Muscle of arm (tissue), 12 donors: ENCODE results near the gene CARHSP1. TPM values are rescaled to one million over a fixed set of nuclear protein-coding genes. Genes with fewer than 3 reads are reported as not detected.
"Not testable (repeated sequence)": the region's sequence is repeated elsewhere in the genome, so short reads cannot be mapped to it uniquely, and the experiment has no call there.

Experiments
- DNase-seq: peaks from one replicate; pipeline ENCODE4 v3.0.0-alpha.2; 2013
- polyA plus RNA-seq, 12 donors: library from polyadenylated mRNA; unstranded; fragments of 120-200 nt; gene quantifications; one replicate each; pipeline ENCODE4 v1.2.1, GENCODE V29; 2013; ENCODE audit not compliant: insufficient read length in 12 of 12

CARHSP1 gene
- polyA plus RNA-seq, 12 donors, result 90.7 to 117 (median 102) TPM; not detected in 1

DNA sequence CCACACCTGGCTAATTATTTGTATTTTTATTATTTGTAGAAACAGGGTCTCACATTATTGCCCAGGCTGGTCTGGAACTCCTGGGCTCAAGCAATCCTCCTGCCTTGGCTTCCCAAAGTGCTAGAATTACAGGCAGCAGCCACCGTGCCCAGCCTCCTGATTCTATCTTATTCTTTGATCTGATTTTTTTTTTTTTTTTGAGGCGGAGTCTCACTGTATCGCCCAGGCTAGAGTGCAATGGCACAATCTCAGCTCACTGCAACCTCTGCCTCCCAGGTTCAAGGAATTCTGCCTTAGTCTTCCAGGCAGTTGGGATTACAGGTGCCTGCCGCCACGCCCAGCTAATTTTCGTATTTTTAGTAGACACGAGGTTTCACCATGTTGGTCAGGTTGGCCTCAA is 6.5 kb upstream of the CARHSP1 start:
- not testable (repeated sequence) for DNase-seq

DNA sequence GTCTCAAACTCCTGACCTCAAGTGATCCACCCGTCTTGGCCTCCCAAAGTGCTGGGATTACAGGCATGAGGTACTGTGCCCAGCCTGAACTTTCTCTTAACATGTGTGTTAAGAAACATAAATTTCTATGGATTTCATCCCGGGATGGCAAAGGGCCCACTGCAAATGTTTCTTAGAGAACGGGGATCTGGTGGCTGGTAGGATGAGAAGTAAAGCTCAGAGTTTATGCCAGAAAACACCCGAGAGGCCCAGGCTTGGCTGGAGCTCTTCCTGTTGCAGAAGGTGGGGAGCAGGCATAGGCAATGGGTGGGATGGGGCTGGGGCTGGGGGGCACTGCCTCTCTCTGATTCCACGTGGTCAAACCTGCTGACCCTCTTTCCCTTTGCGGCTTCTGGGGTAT is 5.6 kb upstream of the CARHSP1 start:
- DNase-seq, result no peak

DNA sequence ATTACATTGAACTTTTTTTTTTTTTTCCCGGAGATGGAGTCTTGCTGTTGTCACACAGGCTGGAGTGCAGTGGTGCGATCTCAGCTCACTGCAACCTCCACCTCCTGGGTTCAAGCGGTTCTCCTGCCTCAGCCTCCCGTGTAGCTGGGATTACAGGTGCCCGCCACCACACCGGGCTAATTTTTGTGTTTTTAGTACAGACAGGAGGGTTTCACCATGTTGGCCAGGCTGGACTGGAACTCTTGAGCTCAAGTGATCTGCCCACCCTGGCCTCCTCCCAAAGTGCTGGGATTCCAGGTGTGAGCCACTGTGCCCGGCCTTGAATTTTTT is 5.0 kb upstream of the CARHSP1 start:
- not testable (repeated sequence) for DNase-seq

DNA sequence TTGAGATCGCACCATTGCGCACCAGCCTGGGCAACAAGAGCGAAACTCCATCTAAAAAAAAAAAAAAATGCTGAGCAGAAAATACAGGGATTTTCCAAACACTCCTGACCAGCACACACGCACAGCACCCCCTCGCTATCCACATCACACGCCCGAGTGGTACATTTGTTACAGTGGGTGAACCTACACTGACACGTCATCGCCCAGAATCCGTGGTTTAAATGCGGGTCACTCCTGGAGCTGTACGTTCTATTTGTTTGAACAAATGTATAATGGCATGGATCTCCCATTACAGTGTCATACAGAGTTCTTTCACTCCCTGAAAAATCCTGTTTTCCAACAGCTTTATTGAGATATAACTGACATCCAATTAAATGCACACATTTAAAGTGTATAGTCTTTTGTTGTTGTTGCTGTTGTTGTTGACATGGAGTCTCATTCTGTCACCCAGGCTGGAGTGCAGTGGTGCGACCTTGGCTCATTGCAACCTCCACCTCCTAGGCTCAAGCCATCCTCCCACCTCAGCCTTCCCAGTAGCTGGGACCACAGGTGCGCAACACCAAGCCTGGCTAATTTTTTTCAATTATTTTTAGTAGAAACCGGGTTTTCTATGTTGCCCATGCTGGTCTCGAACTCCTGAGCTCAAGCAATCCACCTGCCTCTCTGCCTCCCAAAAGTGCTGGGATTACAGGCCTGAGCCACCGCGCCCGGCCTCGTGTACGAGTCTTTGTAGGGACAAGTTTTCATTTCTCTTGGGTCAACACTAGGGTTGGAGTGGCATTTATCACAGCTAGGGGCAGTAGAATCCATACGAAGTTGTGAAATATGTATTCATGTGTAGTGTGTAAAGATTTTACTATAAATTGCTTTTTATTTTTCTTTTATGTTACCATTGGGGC is 4.4 kb upstream of the CARHSP1 start:
- no peak for DNase-seq

DNA sequence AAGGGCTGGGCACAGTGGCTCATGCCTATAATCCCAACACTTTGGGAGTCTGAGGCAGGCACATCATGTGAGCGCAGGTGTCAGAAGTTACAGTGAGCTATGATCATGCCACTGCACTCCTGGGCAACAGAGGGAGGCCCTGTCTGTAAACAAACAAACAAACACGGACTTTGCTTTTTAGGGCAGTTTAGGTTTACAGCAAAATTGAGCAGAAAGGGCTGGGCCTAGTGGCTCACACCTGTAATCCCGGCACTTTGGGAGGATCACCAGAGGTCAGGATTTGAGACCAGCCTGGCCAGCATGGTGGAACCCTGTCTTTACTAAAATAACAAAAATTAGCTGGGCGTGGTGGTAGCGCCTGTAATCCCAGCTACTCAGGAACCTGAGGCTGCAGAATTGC is 3.3 kb upstream of the CARHSP1 start:
- DNase-seq, result no peak

GRCh38 chr16:8869988-8870241 is 1.1 kb upstream of the CARHSP1 start:
- DNase-seq, result not testable (repeated sequence)

DNA sequence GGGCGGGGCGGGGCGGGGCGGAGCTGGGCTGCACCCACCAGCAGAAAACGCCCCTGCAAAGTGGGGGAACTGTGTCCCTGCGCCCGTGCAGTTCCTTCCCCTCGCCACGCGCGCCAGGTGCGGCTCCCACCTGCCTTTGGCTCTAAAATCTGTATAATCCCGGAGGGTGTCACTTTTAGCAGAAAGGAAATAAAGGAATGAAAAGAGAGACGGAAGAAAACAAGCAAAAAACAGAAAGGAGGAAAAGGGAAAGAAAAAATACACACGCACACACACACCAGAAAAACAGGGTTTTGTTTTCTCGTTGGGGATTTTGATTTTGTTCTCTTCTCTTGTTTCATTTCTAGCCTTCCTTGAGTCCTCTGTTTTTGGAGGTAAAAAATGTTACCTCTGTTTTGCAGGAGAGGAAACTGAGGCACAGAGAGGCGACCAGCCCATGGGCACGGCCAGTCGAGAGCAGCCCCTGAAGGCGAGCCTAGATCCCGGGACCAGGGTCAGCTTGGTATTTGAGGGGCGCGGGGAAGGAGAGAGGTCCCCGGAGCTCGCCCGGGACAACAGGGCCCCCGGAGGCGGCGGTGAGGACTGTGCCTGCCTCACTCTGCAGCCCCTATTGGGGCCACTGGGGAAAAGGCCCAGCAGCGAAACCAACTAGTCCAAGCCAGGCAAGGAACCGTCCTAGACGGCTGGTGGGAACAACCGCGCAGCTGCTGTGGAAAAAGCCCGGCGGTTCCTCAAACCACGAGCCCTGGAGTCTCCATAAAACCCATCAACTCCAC is 594 bp upstream of the CARHSP1 start:
- no peak for DNase-seq

GRCh38 chr16:8867932-8868415 is 832 bp downstream of the CARHSP1 start:
- no peak for DNase-seq

GRCh38 chr16:8867216-8867931 is 1.4 kb downstream of the CARHSP1 start:
- no peak for DNase-seq

DNA sequence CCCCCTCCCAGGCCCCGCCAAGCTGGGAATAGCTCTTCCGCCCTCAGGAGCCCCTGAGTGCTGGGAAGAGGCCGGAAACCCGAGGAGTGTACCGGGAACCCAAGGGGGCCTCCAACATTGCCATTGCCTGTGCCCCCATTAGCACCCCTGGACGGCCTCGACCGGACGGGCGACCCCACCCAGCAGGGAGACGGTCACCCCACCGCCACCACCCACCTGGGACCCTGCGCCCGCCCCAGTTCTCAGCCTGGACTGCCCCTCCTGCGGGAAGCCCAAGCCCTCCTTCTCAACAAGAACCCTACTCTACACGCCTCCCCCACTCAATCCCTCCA is 2.0 kb downstream of the CARHSP1 start:
- no peak for DNase-seq

DNA sequence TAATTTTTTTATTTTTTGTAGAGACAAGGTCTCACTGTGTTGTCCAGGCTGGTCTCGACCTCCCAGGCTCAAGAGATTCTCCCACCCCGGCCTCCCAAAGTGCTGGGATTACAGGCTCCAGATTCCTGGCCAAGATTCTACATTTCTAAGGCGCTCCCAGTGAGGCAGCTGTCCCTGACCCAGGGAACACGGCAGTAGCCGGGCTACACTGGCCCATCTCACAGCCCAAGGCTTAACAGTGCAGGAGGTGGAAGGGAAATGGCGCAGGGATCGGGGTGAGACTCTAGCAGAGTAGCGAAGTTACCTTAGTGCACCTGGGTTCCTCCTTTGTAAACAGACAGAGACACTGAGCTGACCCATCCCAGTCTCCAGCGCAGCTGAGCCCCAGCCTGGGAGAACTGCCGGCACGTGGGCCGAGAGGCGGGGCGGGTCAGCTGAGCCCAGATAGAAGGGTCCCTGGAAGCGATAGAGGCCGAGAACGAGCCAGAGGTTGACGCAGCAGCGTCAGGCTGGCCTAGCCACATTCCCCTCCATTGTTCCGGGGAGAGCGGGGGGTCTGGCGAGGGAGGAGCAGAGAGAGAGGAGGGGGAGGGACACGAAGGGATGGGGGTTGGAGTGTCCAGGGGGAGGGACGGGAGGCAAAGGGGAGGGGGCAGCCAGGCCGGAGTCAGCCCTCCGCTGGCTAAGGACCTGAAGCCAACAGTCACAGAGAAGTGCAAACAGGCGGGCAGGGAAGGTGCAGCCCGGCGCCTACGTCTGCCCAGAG is 2.5 kb downstream of the CARHSP1 start:
- DNase-seq, result peak; percentile 70

DNA sequence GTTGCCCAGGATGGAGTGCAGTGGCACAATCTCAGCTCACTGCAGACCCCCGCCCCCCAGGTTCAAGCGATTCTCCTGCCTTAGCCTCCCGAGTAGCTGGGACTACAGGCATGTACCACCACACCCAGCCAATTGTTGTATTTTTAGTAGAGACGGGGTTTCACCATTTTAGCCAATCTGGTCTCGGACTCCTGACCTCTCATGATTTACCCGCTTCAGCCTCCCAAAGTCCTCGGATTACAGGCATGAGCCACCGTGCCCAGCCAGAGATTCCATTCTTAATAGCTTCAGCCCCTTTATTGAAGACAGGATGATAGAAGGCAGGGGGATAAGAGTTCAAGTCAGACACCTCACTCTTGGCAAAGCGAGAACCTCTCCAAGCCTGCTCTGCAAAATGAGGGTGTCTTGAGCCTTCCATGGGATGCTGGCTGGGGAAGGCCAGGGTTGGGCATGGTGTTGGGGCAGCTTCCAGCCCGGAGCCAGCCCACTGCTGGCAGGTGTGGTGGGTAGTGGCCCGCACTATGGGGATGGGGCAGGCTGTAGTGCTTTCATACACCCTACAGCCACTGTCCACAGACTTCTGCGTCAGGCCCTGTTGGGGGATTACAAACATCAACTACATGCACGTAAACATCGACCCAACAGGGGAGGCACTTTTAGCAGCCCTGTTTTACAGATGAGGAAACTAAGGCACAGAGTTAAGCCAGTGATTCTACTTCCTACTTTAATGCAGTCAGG is 3.5 kb downstream of the CARHSP1 start:
- DNase-seq, result no peak

- no peak for DNase-seq
Measured at GRCh38 chr16:8864480-8865110, 4.2 kb downstream of the CARHSP1 start.

GRCh38 chr16:8863594-8864424 is 5.0 kb downstream of the CARHSP1 start:
- DNase-seq, result no peak

DNA sequence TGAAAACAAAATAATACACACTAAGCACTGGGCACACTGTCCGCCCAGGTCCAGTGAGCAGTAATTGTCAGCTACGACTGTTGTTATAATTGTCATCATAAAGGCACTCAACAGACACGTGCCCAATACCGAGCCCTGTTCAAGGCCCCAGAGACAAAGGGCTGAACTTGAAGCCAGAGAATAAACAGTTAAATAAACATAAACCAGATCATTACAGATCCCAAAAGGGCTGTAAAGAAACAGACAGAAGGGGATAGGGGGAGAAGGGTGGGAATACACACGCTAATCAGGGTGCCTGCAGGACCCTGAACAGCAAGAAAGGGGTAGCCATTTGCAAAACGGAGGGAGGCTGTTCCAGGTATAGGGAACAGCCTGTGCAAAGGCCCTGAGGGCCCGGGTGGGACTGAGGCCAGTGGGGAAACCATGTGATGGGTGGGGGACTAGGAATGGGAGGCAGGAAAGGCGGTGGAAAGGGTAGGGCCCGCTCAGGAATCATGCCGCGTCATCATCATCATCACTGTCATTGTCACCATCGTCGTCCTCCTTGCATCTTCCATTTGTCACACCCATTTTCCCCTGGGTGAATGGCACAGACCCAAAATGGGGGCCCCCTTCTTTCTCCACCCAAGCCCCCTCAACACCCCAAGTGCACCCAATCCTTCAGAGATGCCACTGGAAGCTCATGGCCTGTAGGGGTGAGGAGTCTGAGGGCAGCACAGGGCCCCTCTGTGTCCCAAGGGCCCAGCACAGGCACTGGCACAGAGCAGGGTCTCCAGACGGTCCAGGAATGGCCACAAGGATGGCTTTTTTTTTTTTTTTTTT is 6.3 kb downstream of the CARHSP1 start:
- no peak for DNase-seq

- no peak for DNase-seq
Measured at GRCh38 chr16:8861563-8862308, 7.1 kb downstream of the CARHSP1 start.

DNA sequence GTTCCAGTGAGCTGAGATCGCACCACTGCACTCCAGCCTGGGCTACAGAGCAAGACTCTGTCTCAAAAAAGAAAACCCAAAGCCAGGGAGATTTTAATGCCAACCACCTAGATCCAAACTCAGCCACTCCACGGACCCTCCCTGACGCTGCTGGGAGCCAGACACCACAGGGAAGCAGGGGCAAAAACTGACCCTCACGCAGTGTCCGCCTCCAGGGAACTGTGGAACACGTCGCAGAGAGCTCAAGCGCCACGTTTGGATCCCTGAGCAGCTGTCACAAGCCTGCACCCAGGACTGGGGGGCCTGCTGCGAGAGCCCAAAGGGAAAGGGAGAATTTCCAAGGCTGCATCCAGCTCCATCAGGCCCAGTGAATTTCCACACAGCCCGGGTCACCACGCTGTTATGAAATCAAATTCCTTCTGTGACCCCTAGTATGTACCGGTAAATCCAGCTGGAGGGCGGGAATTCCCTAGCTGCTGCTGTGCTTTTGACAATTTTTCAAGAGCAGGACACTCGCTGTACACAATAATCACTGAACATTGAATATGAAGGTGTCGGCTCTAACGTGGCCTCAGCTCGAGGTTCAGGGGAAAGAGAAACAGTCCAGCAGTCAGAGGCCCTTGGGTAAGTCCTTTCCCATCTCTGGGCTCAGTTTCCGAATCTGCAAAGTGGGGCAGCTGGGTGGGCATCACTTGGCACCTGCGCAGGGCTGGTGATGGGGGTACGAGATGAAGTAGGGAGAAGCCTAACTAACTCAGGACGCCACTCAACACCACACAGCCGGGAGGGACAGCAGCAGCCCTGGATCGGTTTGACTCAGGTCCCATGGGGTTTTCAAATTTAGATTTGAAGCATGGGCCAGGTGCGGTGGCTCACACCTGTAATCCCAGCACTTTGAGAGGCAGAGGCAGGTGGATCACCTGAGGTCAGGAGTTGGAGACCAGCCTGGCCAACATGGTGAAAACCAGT is 8.6 kb downstream of the CARHSP1 start:
- no peak for DNase-seq
